Panc1 (cell line): ENCODE results near the gene SERP1. TPM values are rescaled to one million over a fixed set of nuclear protein-coding genes. Genes with fewer than 3 reads are reported as not detected.

ENCODE experiments used
- ATAC-seq: fragments of 200-7000 bp; cut with Tn5 transposase; 2 replicates; pipeline ENCODE4 v1.9.1; 2020; ENCODE audit warnings: mild to moderate bottlenecking, moderate library complexity
- BruUV-seq: library from RNA; stranded (reverse); fragments of 400-500 nt; replicated peaks from 2 replicates; lab custom pipeline; 2021; lab: Mats Ljungman, UMichigan
- CTCF ChIA-PET: fragments of 300-600 bp; sonication (Branson Sonifier 250); formaldehyde crosslinking; loops from one replicate; lab custom pipeline; 2022; ENCODE audit warnings: antibody characterized with exemption; lab: Charles Lee
- POLR2A ChIA-PET: fragments of 300-600 bp; sonication (Branson Sonifier 250); formaldehyde crosslinking; loops from one replicate; lab custom pipeline; 2022; ENCODE audit warnings: antibody characterized with exemption; lab: Charles Lee
- DNase-seq: peaks from one replicate; pipeline ENCODE4 v3.0.0-alpha.2; 2010; ENCODE audit warnings: low read depth, low spot score
- H3K27ac ChIP-seq: 2 replicates; pipeline ENCODE4 v1.5.1; 2011; ENCODE audit warnings: mild to moderate bottlenecking, low read length, inconsistent platforms
- H3K27me3 ChIP-seq: fragments of 200-500 bp; sonication (Bioruptor generic); 2 replicates; pipeline ENCODE4 v1.6.0; 2014; ENCODE audit warnings: low read length, inconsistent platforms; ENCODE audit not compliant: control insufficient read depth, insufficient read depth
- H3K36me3 ChIP-seq: fragments of 200-500 bp; sonication (Bioruptor generic); 2 replicates; pipeline ENCODE4 v1.5.1; 2014; ENCODE audit warnings: inconsistent platforms, mild to moderate bottlenecking, low read length, moderate library complexity; ENCODE audit not compliant: control insufficient read depth, insufficient read depth
- H3K4me1 ChIP-seq: 2 replicates; pipeline ENCODE4 v1.5.1; 2011; ENCODE audit warnings: inconsistent platforms, mild to moderate bottlenecking, low read length, moderate library complexity; ENCODE audit not compliant: control insufficient read depth, insufficient read depth
- H3K4me3 ChIP-seq, 2 experiments: 2 replicates each; pipeline ENCODE4 v1.5.1; 2011 to 2012; ENCODE audit warnings: low read depth in 2 of 2, low read length in 2 of 2, mild to moderate bottlenecking in 2 of 2, inconsistent platforms in 1 of 2, moderate library complexity in 1 of 2
- H3K9me3 ChIP-seq: fragments of 200-500 bp; sonication (Bioruptor generic); 2 replicates; pipeline ENCODE4 v1.5.1; 2014; ENCODE audit warnings: low read depth, mild to moderate bottlenecking, inconsistent platforms, low read length, moderate library complexity; ENCODE audit not compliant: control insufficient read depth, insufficient read depth
- CTCF ChIP-seq: fragments of 450-650 bp; IDR thresholded peaks from 2 replicates; pipeline ENCODE4 v1.5.1; 2017; ENCODE audit warnings: mild to moderate bottlenecking
- POLR2AphosphoS5 ChIP-seq: IDR thresholded peaks from 2 replicates; pipeline ENCODE4 v1.6.1; 2012; ENCODE audit warnings: mild to moderate bottlenecking, low read depth, low read length, moderate library complexity
- REST ChIP-seq, 2 experiments: IDR thresholded peaks; 2 replicates each; pipeline ENCODE4 v1.6.1; 2011 to 2012; ENCODE audit warnings: low read depth in 2 of 2, control low read depth in 1 of 2, low read length in 1 of 2, mild to moderate bottlenecking in 1 of 2, moderate library complexity in 1 of 2; ENCODE audit not compliant: insufficient read depth in 1 of 2
- SIN3A ChIP-seq: IDR thresholded peaks from 2 replicates; pipeline ENCODE4 v1.6.1; 2012; ENCODE audit warnings: low read depth, mild to moderate bottlenecking, low read length, moderate library complexity, borderline replicate concordance; ENCODE audit not compliant: insufficient read depth
- TCF7L2 ChIP-seq: IDR thresholded peaks from 2 replicates; pipeline ENCODE4 v1.6.1; 2011; ENCODE audit warnings: mild to moderate bottlenecking, low read depth, low read length, inconsistent platforms
- in situ Hi-C: cut with HindIII; loops from 2 replicates; pipeline ENCODE4 v1.10.0; 2016; ENCODE audit warnings: low sequenced_read_pairs, low pct_unique_long_range_greater_than_20kb
- intact Hi-C: fragments of 100-400 bp; cut with micrococcal nuclease; formaldehyde crosslinking; loops from one replicate; pipeline ENCODE4 v1.10.0; 2022; ENCODE audit not compliant: unreplicated experiment
- total RNA-seq: library from RNA; stranded (reverse); gene quantifications from one replicate; pipeline ENCODE4 v1.2.1, GENCODE V29; 2021; ENCODE audit not compliant: unreplicated experiment

SERP1 gene
- total RNA-seq, 1 experiment from 2014 or later, result 75.0 TPM

- Histone ChIP-seq H3K4me1 (peaks cover 9% of the 10 kb centered on the region; the same call in 1 of the 2 replicates), H3K36me3 (no peaks in the 10 kb centered on the region), H3K27me3 (no peaks in the 10 kb centered on the region), H3K27ac (no peak overlapping the region), H3K9me3 (no peaks in the 10 kb centered on the region), H3K4me3 (no peak overlapping the region)
- ChIA-PET CTCF (no interaction called here), POLR2A (no interaction called here)
- in situ Hi-C loops (no loop called here), intact Hi-C loops (loop anchor here (10.0 kb wide), 1 partner anchor 201 kb away; no protein-coding TSS in a partner anchor)
- ATAC-seq (no peak), DNase-seq (no peak)
- BruUV-seq, result no TSS peak
- TF ChIP-seq SIN3A (no peak), POLR2AphosphoS5 (no peak), TCF7L2 (no peak), REST (IDR thresholded peaks at IDR 0.05; ENCODE audit: insufficient read depth in 1 of 2, low read depth in 2 of 2, low read length in 1 of 2) (no peak), CTCF (no peak)
Observed at GRCh38 chr3:150523538-150523937, 22.8 kb downstream of the SERP1 start.

GRCh38 chr3:150521463-150521862, 24.8 kb downstream of the SERP1 start:
- CTCF ChIA-PET, result no interaction called here
- intact Hi-C loops, result loop anchor here (10.0 kb wide), 1 partner anchor 203 kb away; no protein-coding TSS in a partner anchor
- H3K9me3 ChIP-seq, result peaks cover 7% of the 10 kb centered on the region; the same call in 1 of the 2 replicates
- H3K36me3 ChIP-seq, result no peaks in the 10 kb centered on the region
- in situ Hi-C loops, result no loop called here
- POLR2A ChIA-PET, result interaction anchor here (0.9 kb wide), 1 partner anchor 112 kb away, joined by 3 read pairs; no protein-coding TSS in a partner anchor
- no peak overlapping the region for H3K27ac ChIP-seq
- DNase-seq (no peak), ATAC-seq (0 out of 2 replicates have a peak, but pooled peaks have one; percentile 59)
- H3K27me3 ChIP-seq, result no peaks in the 10 kb centered on the region
- no peak overlapping the region for H3K4me3 ChIP-seq
- BruUV-seq, result no TSS peak
- TF ChIP-seq REST (IDR thresholded peaks at IDR 0.05; ENCODE audit: insufficient read depth in 1 of 2, low read depth in 2 of 2, low read length in 1 of 2) (no peak), TCF7L2 (no peak), POLR2AphosphoS5 (no peak), CTCF (peak; percentile 27; the same call in 1 of the 2 replicates), SIN3A (no peak)
- H3K4me1 ChIP-seq, result peaks cover 4% of the 10 kb centered on the region; the same call in 1 of the 2 replicates
